ENCODE results near the gene OMP. TPM values are rescaled to one million over a fixed set of nuclear protein-coding genes. Genes with fewer than 3 reads are reported as not detected.

The OMP gene
- 1 to 10 TPM in 5 of 6 experiments, not detected in 1; 1.0 to 4.2 (median 2.0) TPM for total RNA-seq
- long read RNA-seq, result 0 reads

DNA sequence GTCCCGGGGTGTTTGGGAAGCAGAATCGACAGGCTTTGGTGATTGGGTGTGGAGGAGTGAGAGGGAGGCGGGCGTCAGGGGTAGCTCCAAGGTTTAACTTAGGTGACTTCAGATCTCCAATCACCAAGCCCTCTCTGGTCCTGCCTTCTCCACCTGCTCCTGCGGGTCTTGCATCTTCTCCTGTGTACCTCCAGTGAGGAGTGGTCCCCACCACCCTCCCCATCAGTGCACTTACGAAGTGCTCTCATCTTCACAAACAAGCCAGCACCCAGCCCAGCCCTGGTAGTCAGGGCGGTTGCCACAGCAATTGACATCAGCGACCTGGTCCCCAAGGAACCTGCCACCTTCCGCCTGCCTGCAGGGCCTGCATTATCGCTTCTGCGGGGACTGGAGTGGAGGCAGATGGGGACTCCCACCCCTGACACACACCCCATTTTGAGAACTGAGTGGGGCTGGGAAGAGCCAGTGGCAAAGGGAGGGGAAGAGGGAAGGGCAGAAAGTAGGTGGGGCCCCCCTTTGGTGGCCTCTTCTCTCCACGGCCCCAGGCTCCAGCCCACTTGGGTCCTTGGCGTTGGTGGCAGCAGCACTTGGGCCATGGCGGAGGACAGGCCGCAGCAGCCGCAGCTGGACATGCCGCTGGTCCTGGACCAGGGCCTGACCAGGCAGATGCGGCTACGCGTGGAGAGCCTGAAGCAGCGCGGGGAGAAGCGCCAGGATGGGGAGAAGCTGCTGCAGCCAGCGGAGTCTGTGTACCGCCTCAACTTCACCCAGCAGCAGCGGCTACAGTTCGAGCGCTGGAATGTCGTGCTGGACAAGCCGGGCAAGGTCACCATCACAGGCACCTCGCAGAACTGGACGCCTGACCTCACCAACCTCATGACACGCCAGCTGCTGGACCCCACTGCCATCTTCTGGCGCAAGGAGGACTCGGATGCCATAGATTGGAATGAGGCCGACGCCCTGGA lies at the start of gene OMP:
TSS of gene OMP (plus strand) at position 595 of the 965 bp plus-strand sequence. CDS start at position 595, 0 bp downstream.
- TF ChIP-seq POLR2A (IDR thresholded peaks at IDR 0.05), result no peak
- TF ChIP-seq, protein P1, sequence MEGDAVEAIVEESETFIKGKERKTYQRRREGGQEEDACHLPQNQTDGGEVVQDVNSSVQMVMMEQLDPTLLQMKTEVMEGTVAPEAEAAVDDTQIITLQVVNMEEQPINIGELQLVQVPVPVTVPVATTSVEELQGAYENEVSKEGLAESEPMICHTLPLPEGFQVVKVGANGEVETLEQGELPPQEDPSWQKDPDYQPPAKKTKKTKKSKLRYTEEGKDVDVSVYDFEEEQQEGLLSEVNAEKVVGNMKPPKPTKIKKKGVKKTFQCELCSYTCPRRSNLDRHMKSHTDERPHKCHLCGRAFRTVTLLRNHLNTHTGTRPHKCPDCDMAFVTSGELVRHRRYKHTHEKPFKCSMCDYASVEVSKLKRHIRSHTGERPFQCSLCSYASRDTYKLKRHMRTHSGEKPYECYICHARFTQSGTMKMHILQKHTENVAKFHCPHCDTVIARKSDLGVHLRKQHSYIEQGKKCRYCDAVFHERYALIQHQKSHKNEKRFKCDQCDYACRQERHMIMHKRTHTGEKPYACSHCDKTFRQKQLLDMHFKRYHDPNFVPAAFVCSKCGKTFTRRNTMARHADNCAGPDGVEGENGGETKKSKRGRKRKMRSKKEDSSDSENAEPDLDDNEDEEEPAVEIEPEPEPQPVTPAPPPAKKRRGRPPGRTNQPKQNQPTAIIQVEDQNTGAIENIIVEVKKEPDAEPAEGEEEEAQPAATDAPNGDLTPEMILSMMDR (IDR thresholded peaks at IDR 0.05), result no peak
- Histone ChIP-seq H3K4me1 (peaks cover 0 to 16% (median 2%) of the 10 kb centered on the region in 4 donors), H3K36me3 (peaks cover 0 to 10% (median 0%) of the 10 kb centered on the region in 4 donors), H3K9me3 (no peaks in the 10 kb centered on the region), H3K27ac (no peak within 1 kb of the TSS), H3K4me3 (no peak within 1 kb of the TSS), H3K27me3 (no peaks in the 10 kb centered on the region)
- 82% methylated on average over 8 of the region's 37 CpGs for WGBS (ENCODE audit: insufficient coverage, low coverage, low lambda C conversion rate, missing lambda C conversion rate)
- intact Hi-C loops (cut with DNase I), result no loop called here
- DNase-seq (peak in 2 of 3 donors; percentile 9 to 48), ATAC-seq (peak in 1 of 4 donors; percentile 3)

- intact Hi-C loops (cut with DNase I), result loop anchor here in 1 of 2 donors (5.0 kb wide), 1 partner anchor 39 kb away; no protein-coding TSS in a partner anchor
- no peaks in the 10 kb centered on the region for H3K9me3 ChIP-seq
- H3K36me3 ChIP-seq, result no peaks in the 10 kb centered on the region
- peaks cover 0 to 16% (median 0%) of the 10 kb centered on the region in 4 donors for H3K4me1 ChIP-seq
- WGBS (ENCODE audit: insufficient coverage, low coverage, low lambda C conversion rate, missing lambda C conversion rate), result 81% methylated on average over 8 of the region's 14 CpGs
- no peak overlapping the region for H3K27ac ChIP-seq
- TF ChIP-seq POLR2A (IDR thresholded peaks at IDR 0.05), result no peak
- TF ChIP-seq, protein P1 (IDR thresholded peaks at IDR 0.05), result no peak
- H3K4me3 ChIP-seq, result no peak overlapping the region
- ATAC-seq (no peak), DNase-seq (no peak)
- no peaks in the 10 kb centered on the region for H3K27me3 ChIP-seq
These were observed 49.2 kb upstream of the OMP start for GRCh38 chr11:77053217-77054015.

- Histone ChIP-seq H3K9me3 (no peaks in the 10 kb centered on the region), H3K4me3 (no peak overlapping the region), H3K4me1 (peaks cover 0 to 16% (median 0%) of the 10 kb centered on the region in 4 donors), H3K27me3 (no peaks in the 10 kb centered on the region), H3K27ac (no peak overlapping the region), H3K36me3 (no peaks in the 10 kb centered on the region)
- DNase-seq (no peak), ATAC-seq (no peak)
- TF ChIP-seq, protein P1 (IDR thresholded peaks at IDR 0.05), result no peak
- no peak for TF ChIP-seq POLR2A (IDR thresholded peaks at IDR 0.05)
- 100% methylated on average over 1 of the region's 1 CpG for WGBS (ENCODE audit: insufficient coverage, low coverage, low lambda C conversion rate, missing lambda C conversion rate)
- intact Hi-C loops (cut with DNase I), result loop anchor here in 1 of 2 donors (5.0 kb wide), 1 partner anchor 38 kb away; no protein-coding TSS in a partner anchor
These were observed 48.6 kb upstream of the OMP start for GRCh38 chr11:77054084-77054483.

DNA sequence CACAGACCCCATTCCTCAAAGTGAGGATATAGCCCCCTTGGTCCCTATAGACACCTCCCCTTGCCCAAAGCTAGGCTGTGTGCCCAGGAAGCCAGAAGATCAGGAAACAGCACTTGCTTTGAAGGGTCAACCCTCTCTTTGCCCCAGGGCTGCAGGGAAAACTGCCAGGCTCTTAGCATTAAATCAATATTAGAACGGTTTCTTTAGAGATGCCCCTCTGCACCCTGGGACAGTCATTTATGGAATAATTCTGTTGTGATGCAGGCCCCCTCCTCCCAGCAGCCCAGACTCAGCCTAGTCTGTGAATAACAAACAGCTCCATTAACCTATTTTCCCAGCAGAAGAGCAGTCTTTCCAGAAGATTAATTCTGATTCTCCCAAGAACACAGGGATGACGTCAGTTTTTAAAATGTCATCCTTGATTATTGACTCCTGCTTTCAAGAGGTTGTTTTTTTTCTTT lies 47.5 kb upstream of the OMP start:
- 42% methylated on average over 2 of the region's 2 CpGs for WGBS (ENCODE audit: insufficient coverage, low coverage, low lambda C conversion rate, missing lambda C conversion rate)
- Histone ChIP-seq H3K4me3 (no peak overlapping the region), H3K9me3 (no peaks in the 10 kb centered on the region), H3K27me3 (no peaks in the 10 kb centered on the region), H3K4me1 (peaks cover 0 to 20% (median 2%) of the 10 kb centered on the region in 4 donors), H3K27ac (no peak overlapping the region), H3K36me3 (no peaks in the 10 kb centered on the region)
- TF ChIP-seq POLR2A (IDR thresholded peaks at IDR 0.05), result no peak
- TF ChIP-seq, protein P1 (IDR thresholded peaks at IDR 0.05), result no peak
- DNase-seq, result no peak
- peak; percentile 18 to 66 (median 24) for ATAC-seq
- intact Hi-C loops (cut with DNase I), result no loop called here
